DMS53 treated with DMSO at 0.1 percent for 48 hours (cell line): ENCODE results near the gene PRRG3.

ENCODE experiments used
- DNase-seq: peaks from one replicate; lab custom pipeline; 2025; ENCODE audit not compliant: unreplicated experiment; lab: John Stamatoyannopoulos, UW

The PRRG3 gene

DNA sequence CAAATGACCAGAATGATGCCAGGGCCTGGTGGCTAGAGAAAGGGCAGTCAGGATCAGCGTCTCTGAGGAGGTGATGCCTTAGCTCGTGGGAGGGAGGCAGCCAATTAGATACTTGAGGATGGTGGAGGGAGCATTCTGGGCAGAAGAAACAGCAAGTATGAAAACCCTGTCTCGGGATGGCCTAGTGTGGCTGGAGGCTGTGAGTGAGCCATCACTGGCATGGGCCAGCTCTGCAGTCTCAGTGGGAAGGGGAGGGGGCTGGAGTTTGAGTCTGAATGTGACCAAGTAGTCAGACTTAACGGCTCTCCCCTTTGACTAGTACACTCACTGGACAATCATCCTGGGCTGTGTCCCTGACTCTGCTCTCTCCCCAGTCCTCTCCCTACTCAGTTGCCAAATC is 46.3 kb downstream of the PRRG3 start:
- no peak for DNase-seq

DNA sequence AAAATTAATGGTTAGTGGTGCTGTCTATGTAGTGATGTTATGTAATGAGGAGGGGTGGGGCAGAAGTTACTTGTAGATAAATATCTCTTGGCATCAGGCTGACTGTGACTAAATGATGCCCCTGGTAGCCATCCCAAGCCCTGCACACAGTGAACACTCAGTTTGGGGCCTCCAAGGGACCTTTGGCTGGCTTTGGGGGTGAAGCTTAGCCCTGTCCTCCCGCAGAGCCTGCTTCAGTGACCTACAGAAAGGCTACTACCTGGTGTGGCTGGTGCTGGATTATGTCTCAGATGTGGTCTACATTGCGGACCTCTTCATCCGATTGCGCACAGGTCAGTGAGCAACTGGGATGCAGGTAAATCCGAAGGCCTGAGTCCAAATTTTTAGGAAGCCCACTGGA is 47.1 kb downstream of the PRRG3 start:
- DNase-seq = no peak

DNA sequence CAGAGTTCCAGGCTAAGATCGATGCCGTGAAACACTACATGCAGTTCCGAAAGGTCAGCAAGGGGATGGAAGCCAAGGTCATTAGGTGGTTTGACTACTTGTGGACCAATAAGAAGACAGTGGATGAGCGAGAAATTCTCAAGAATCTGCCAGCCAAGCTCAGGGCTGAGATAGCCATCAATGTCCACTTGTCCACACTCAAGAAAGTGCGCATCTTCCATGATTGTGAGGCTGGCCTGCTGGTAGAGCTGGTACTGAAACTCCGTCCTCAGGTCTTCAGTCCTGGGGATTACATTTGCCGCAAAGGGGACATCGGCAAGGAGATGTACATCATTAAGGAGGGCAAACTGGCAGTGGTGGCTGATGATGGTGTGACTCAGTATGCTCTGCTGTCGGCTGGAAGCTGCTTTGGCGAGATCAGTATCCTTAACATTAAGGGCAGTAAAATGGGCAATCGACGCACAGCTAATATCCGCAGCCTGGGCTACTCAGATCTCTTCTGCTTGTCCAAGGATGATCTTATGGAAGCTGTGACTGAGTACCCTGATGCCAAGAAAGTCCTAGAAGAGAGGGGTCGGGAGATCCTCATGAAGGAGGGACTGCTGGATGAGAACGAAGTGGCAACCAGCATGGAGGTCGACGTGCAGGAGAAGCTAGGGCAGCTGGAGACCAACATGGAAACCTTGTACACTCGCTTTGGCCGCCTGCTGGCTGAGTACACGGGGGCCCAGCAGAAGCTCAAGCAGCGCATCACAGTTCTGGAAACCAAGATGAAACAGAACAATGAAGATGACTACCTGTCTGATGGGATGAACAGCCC is 48.6 kb downstream of the PRRG3 start:
- no peak for DNase-seq

DNA sequence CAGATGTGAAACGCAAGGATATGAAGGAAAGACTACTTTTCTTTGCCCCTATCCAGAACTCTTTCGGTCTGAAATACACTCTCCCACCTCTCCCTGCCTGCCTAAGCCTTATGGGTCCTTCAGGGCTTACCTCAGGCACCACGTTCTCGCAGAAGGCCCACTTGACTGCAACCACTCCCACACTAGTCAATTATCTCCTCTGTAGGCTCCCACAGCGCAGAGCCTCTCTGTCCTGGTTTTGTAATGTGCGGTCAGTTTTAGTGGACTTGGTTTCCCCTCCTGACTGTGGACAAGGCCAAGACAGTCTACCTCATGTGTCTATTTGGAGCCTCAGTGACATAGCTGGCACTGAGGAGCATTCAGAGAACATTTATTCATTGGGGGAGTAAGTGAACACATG is 50.4 kb downstream of the PRRG3 start:
- DNase-seq = no peak

DNA sequence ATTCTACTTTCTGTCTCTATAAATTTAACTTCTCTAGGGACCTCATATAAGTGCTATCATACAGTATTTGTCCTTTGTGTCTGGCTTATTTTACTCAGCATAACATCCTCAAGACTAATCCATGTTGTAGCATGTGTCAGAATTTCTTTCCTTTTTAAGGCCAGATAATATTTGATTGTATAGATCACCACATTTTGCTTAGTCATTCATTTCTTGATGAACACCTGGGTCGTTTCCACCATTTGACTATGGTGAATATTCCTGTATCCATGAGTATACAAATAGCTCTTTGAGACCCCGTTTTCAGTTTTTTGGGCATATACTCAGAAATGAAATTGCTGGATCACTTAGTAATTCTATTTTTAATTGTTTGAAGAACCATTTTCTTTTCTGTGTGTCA is 51.2 kb downstream of the PRRG3 start:
- DNase-seq = no peak

DNA sequence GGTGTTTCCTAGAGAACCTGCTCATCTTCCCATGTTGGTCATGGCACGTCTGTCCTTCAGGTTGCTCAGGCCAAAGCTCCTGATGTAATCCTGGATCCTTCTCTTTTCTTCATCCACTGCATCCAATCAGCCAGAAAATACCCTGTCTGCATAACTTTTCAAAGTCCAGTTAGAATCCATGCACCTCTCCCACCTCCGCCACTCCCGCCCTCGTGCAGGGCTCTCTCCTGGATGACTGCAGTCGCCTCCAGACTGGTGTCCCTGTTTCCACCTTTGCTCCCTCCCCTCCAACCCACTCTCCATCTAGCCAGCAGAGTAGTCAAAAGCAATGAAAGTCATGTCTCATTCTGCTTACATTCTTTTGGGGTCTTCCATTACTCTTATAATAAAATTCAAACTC is 55.3 kb downstream of the PRRG3 start:
- no peak for DNase-seq

DNA sequence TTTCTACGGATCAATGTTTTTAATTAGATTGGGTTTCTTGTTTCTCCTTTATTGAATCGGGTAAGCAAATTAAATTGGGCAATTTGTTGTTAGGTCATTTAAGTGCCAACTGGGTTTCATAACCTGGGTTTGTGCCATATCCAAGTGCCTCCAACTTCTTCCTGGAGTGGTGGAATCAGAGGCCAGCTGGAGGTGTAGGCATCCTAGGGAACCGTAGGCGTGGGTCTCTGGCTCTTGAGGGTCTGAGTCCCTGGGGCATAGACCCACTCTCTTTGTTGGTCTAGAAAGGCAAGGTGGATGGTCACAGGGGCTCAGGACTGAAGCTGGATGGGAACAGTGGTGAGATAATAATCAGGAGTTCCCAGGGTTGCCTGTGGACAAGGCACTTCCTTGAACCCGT is 57.6 kb downstream of the PRRG3 start:
- no peak for DNase-seq

DNA sequence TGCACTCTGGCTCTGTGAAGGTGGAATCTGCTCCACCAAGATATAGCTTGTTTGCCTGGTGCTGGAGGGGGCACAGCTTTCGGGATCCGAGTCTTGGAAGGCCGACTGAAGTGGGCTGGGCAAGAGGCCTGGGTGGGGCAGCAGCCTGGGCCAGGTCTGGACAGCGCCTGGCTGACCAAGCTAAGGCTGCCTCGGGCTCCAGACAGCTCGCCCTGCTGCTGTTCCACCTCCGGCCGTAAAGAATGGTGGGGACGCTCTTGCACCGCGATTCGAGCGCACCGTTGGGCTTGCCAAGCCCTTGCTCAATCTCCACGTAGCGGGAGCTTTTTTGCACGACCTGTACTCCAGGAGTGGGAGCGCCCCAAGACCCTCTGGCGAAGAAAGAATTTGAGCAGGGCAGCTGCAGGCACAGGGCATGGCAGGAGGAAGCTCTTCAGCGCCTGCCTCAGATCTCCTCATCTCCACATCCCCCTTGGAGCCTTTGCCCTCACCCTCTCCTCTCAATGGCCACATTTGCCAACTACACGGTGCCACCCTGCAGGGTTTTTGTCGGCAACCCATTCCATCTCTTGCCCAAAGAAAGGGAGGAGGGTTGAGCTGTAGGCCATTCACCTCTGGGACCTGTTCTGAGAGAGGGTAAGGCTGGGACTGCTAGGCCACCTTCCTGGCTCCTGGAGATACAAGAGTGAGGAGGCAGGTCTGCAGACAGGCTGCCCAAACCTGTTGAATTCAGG is 58.2 kb downstream of the PRRG3 start:
- no peak for DNase-seq

DNA sequence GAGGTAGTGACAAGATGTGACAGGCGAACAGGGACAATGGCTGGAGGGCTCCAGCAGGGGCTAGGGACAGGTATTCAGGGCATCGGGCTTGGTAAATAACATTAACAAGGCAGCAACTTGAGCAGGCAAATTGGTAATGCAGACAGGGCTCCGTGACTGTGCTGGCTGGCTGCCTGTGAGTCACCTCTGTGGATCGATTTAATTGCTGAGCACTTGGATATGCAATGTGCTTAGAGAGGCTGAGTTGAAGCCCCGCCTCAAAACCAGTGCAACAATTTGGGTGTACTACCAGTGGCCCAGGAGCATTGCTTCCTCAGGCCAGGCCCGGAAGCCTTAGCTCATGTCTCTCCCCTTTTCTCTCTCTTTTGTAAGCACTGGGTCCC is 58.8 kb downstream of the PRRG3 start:
- DNase-seq = no peak

DNA sequence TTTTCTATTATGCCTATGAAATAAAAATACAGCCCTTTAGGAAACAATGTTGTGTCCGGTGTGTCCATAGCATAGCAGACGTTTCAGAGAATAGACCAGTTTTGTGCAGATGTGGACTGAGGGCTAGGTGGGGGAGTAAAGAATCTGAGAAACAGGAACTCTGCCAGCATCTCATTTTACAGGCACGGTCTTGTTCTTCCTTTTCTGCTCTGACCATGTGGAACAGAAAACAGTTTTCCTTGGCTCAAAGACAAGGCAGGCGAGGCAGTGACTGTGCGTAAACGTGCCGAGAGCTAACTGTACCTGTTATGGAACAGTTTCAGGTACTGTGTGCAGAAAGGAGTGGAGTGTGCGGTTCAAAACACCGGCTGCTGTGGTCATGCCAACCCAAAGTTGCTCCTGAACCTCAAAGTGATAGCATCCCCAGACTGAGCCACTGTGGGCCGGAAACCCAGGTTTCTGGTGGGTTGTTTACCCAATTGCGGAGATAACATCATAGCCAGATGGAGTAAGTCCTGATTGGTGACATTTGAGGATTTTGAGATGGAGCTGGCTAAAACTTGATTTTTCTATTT is 59.5 kb downstream of the PRRG3 start:
- no peak for DNase-seq
